Midbrain (tissue), 1 donor: ENCODE data around the gene TMEM132A.
A peak's percentile ranks its signal among the peaks of the same experiment; 100 is the strongest.

Experiments
- DNase-seq: peaks from one replicate; lab custom pipeline; 2025; lab: John Stamatoyannopoulos, UW

Gene TMEM132A

GRCh38 chr11:60937144-60937527, 12.9 kb downstream of the TMEM132A start:
- no peak for DNase-seq

DNA sequence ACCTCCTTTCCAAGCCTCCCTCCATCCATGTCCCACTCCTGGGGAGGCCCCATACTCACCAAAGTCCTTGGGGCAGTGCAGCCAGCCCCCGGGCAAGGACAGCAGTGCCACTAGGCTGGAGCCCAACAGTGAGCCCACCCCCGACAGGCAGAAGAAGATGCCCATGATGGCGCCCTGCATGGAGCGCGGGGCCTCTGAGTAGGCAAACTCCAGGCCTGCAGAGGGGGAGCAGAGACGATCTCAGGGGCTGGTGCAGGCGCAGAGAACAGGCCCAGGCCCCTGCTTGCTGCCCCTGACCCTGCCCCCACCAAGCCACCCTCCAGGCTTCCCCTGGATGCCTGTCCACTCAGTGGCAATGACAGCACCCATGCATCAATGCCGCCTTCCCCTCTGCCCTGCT, 13.6 kb downstream of the TMEM132A start:
- DNase-seq: no peak

DNA sequence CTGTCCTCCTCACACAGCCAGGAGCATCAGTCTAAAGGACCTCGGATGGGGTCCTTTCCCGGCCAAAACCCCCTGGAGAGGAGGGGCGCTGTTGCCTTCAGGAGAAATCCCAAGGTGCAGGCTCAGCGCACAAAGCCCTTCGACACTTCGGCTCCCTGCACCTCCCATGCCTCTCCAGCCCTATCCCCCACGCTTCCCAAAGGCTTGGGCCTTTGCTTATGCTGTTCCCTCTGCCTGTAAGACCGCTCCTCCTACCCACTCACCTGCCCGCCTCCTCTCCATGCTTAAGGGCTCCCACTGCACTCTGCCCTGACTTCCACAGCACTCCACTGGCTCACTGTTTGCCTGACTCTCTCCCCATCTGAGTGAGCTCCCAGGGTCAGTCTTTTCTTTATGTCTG, 14.2 kb downstream of the TMEM132A start:
- no peak for DNase-seq

- no peak for DNase-seq
Measured at GRCh38 chr11:60939301-60939700, 15.0 kb downstream of the TMEM132A start.

DNA sequence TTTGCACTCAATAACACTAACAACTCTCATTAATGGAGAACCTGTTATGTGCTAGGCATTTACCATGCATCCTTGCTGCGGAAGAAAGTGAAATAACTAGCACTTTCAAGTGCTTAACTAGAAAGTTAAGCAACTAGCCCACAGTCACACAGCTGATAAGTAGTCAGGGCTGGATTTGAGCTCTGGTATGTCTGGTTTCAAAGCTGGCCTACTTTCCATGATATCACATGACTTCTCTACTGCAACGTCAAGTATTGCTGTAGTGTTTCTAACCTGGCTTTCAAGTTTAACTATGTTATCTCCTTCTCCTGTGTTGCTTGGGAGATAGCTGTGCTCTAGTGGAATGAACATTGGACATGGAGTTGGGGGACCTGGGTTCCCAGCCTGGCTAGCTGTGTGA, 15.6 kb downstream of the TMEM132A start:
- no peak for DNase-seq

DNA sequence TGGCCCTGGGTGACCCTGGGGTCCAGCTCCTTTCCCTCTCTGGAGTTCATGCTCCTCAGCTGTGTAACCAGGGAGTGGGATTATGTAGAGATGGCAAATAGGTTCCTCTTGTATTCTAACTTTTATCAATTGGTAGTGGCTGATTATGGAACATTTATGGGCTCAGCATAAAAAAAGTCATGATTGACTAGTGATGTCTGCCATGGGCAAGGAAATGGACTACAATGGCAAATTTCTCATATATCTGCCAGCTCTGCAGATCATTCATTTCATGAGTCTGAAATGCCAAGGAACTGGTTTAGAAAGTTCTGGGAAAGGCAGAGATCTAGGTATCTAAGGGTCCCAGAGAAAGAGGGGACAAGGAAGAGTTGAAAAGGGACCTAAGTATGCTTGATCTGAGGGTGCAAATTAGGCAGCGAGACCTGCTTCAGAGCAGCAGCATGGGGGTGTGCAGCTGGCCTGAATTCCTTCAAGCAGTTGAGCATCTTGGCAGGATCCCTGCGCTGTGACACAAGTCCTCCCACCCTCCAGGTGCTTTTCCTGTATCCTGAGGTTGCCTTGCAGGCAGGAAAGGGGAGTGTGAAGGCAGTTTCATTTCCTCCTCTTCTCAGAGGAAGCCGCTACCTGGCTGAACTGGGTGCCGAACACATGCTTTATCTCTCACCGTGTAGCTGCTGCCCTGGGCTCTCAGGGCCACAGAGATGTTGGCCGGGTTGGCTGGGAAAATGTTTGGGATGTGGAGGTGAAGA, 17.3 kb downstream of the TMEM132A start:
- DNase-seq: no peak

DNA sequence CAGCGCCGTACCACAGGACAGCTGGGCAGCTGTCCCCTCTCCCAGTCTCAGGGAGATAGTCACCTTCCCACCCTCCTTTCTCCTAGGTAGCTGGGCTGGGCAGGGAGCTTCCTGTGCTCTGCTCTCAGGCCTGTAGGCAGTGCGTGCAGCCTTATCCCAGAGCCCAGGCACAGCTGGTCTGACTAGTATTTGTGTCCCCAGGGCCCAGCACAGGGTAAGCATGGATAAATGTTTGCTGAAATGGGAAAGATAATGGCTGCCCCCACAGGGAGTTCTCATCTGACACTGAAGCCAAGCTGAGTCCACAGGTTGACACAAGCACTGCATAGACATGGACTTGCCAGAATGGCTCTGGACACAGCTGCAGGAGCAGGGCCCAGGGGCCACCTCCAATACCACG, 18.0 kb downstream of the TMEM132A start:
- DNase-seq: no peak

DNA sequence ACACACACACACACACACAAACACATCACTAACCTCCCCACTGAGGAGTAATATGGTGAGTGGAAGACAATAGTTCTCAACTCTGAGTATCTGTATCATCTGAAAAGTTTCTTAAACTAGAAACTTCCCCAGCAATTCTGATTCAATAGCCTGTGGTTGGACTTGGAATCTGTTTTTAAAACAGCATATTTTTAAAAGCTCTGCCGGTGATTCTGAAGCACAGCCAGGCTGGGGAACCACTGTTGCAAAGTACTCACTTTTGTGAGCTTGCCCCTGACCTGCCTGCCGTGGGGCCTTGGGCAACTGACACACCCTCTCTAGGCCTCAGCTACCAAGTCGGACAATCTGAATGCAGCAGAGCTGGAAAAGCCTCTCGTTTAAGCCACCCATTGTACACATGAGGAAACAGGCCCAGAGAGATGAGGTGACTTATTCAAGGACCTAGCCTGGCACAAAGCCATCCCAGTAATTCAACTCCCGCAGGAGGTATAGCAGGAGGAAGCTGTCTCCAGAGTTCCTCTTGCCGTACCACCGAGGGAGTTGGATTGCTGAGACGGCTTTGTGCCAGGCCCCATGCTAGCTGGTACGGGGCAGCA, 18.8 kb downstream of the TMEM132A start:
- no peak for DNase-seq

DNA sequence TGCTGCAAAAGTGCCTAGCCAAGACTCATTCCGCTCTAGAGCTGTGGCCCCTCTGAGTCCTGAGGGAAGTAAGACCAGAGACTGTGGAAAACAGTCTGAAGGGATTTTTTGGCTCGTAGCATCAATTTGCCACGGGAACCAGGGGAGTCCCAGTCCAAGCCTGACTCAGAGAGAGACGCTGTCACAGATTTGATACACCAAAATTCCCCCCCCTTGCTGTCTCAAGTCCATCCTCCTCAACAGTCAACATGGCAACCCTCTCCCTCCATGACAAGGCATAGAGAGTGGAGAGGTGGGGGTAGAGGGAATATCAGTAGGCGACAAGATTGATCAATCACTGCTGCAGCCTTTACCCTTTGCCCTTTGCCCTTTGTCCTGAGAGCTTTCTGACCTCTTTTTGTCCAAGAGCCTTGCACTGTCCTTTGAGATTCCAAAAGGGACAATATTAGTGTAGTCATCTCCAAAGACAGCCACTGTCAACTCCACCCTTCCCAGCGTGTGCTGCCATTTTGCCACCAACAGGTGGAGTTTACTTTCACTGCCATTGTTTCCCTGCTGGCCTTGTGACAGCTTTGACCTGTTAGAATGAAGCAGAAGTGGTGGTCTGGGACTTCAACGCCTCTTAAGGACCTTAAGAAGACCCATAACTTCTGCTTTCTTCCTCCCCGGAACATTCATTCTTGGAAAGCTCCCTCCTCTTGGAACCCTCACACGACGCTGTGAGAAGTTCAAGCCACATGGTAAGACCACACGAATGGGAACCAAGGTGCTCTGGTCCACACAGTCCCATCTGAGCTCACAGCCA, 20.4 kb downstream of the TMEM132A start:
- no peak for DNase-seq

DNA sequence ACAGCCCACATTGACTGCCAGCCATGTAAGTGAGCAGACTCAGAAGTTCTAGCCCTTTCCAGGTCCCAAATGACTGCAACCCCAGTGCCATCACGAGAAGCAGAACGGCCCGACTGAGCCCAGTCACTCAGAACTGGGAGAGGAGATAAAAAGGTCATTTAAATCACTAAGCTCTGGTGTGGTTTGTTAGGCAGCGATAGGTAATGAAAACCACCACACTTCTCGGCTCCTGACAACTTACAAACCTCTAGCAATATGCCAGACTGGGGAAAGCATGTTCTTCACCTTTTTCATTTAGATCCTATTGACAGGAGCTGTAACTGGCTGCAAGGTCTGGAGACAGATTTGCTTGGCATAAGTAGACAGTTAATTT, 21.0 kb downstream of the TMEM132A start:
- DNase-seq: no peak

DNA sequence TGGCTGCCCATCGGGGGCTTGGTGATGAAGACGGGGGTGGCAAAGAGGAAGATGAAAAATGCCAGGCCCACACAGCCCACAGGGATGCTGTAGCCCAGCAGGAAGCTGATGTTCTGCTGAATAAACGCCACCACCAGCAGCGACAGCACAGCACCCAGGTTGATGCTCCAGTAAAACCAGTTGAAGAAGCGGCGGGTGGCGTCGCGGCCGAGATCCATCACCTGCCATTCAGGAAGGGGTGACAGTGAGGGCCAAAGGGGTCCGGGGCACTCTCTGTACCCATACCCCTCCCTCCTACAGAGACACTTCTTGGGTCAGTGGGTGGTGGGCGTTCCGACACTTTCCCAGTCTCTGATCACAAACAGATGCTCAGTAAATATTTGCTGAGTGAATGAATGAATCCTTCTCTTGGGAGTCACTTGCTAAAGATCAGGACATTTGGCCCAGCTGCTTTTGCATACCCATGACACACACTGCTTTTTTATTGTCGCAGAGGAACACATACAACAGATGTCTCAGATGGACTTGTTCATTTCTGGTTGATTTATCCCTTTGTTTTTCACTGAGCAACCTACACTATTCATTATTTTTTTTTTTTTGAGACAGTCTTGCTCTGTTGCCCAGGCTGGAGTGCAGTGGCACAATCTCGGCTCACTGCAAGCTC, 22.5 kb downstream of the TMEM132A start:
- DNase-seq: no peak

DNA sequence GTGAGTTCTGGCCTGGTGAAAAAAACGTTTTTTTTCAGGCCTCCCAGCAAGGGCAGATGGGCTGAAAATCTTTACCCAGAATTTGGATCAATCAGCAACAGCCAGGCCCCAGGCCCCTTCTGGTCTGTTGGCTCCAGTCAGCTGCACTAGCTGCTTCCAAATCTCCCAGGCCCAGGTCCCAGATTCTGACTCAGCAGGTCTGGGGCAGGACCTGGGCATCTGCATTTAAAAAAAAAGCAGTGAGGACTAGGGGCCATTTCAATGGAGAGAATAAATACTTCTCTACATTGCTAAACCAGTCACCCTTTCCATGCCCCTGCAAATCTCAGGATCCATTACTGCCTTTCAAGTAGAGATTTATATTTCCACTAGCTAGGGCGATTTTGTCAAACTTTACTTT, 23.4 kb downstream of the TMEM132A start:
- peak; percentile 26 for DNase-seq

DNA sequence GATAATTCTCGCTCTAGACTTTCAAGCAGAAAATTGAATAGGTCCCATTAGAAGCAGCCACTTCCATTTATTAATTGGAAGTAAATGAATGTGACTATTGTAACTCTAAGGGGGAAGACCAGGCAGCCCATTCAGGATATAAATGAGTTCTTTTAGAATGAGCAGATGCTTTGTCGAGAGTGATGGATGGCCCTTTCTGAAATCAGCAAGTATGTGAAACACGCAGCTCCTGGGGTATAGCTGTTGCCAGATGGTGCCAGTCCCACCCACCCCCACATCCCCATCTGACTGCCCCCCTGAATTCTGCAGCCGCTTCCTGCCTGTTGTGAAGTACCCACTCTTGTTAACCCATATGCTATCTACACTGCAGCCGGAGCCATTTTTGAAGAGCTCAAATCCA, 24.0 kb downstream of the TMEM132A start:
- no peak for DNase-seq

DNA sequence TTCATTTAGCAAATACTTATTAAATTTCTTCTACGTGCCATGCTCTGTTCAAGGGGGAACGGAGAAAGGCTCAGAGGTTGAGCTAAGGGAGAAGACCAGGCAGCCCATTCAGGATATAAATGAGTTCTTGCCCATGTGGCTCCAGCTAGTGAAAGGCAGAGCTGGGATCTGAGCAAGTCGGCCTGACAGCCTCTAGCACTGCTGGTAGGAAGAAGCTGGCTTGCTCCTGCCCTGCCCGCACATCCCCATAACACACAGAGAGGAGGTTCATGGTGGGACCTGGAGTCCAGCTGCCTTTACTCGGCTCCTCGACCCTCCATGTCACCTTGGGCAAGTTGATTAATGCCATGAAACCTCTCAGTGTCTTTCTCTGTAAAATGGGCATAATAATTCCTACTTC, 25.8 kb downstream of the TMEM132A start:
- DNase-seq: no peak

DNA sequence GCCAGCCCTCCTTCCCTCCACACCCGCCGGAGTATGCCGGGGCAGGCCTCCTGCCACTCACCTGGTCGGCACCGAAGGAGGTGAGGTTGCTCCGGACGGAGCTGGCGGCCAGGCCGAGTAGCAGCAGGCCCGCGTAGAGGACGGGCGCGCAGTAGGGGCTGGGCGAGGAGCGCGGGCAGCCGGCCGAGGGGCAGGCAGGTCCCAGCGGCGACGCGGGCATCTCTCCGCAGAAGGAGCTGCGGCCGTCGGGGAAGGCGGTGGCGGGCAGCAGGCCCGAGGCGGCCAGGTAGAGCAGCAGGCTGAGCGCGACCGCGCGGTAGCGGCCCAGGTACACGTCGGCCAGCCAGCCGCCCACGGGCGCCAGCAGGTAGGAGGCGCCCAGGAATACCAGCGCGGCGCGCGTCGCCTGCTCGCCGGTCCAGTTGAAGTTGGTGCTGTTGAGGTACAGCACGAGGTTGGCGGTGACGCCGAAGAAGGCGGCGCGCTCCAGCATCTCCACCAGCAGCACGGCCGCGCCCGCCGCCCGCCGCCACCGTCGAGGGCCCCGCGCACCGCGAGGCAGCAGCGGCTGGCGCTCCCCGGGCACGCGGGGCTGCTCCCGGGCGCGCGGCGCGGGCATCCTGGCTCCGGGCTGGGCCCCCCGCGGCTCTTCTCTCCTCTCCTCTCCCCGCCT, 26.8 kb downstream of the TMEM132A start:
- no peak for DNase-seq

- no peak for DNase-seq
Measured at GRCh38 chr11:60951606-60951903, 27.3 kb downstream of the TMEM132A start.

DNA sequence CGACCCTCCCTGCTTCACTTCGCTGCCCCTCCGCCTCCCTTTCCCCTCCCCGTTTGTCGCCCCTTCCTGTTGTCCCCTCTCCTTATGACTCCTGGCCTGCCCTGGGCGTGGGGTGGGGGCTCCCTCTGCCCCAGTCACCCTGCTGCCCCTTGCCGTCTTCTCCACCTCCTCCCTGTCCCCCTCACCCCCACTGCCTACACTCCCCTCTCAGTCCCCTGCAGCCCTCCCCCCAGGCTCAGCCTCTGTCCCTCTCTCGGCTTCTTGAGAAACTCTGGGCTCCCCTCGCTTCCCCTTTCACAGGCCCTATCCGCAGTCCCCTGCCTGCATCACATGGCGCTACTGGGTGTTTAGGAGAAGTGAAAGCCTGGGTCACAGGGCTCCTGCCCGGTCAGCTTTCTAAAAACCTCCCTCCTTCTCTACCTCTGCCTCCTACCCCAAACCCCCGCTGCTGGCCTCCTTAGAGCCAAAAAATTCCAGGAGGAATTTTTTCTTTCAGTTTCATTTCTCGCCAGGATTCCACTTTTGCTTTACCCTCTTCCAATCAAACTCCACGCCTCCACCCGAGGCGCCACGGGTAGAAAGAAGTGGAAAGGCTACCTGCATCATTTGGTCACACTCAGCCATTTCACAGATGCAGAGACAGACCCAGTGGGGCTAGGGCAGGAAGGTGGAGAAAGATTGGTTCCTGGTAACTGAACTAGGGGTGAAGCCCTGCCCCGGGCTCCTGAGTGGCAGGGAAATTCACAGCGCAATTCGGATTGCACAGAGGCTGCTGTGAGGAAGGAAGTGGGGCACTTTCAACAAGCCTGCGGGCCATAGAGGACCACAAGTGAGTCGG, 27.9 kb downstream of the TMEM132A start, which contains the start of gene SLC15A3:
TSS of gene SLC15A3 (minus strand) at position 273 of the 838 bp plus-strand sequence. CDS start 625 bp downstream, outside the sequence.
- DNase-seq: peak; percentile 44

GRCh38 chr11:60952742-60953170, 28.5 kb downstream of the TMEM132A start:
- DNase-seq: no peak

- DNase-seq: no peak
Measured at GRCh38 chr11:60953781-60954180, 29.5 kb downstream of the TMEM132A start.

DNA sequence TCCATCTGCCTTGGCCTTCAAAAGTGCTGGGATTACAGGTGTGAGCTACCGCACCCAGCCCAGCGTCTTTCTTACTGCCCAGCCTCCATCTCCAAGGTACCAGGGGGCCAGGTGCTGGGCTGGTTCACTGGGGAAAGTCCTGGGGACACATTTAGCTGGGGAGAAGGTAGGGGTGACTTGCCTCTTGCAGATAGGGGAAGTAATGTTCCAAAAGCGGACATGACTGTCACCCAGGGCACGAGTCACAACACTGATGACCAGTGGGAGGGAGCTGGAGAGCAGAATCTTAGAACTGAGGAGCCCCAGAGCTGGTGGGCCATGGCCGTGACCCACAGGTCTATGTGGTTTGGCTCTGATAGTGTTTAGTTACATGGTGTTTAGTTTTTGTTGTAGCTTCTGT, 30.2 kb downstream of the TMEM132A start:
- no peak for DNase-seq

- DNase-seq: no peak
Measured at GRCh38 chr11:60955571-60955970, 31.3 kb downstream of the TMEM132A start.
